Measurements from ENCODE around the gene TRPM8.

TRPM8 gene

GRCh38 chr2:234005126-234005525 lies 88.0 kb downstream of the TRPM8 start:
- H3K27ac ChIP-seq: no peak overlapping the region
- TF ChIP-seq CTCF (conservative IDR thresholded peaks at IDR 0.05): no peak

GRCh38 chr2:234006501-234006900 lies 89.3 kb downstream of the TRPM8 start:
- no peak for TF ChIP-seq CTCF (conservative IDR thresholded peaks at IDR 0.05)
- no peak overlapping the region for H3K27ac ChIP-seq

- H3K27ac ChIP-seq: peak overlapping the region; percentile 3; the same call in 1 of the 2 replicates
- no peak for TF ChIP-seq CTCF (conservative IDR thresholded peaks at IDR 0.05)
These were observed 97.3 kb downstream of the TRPM8 start for GRCh38 chr2:234014427-234014826.

GRCh38 chr2:234015861-234016260 lies 98.7 kb downstream of the TRPM8 start:
- no peak for TF ChIP-seq CTCF (conservative IDR thresholded peaks at IDR 0.05)
- no peak overlapping the region for H3K27ac ChIP-seq

GRCh38 chr2:234019896-234020295 lies 102.7 kb downstream of the TRPM8 start:
- TF ChIP-seq CTCF (conservative IDR thresholded peaks at IDR 0.05): no peak
- peak overlapping the region; percentile 92 for H3K27ac ChIP-seq

- peak overlapping the region; percentile 92 for H3K27ac ChIP-seq
- TF ChIP-seq CTCF (conservative IDR thresholded peaks at IDR 0.05): no peak
These were observed 103.2 kb downstream of the TRPM8 start for GRCh38 chr2:234020332-234020731.

- H3K27ac ChIP-seq: no peak overlapping the region
- no peak for TF ChIP-seq CTCF (conservative IDR thresholded peaks at IDR 0.05)
These were observed 105.3 kb downstream of the TRPM8 start for GRCh38 chr2:234022424-234022823.

- H3K27ac ChIP-seq: no peak overlapping the region
- TF ChIP-seq CTCF (conservative IDR thresholded peaks at IDR 0.05): no peak
These were observed 107.1 kb downstream of the TRPM8 start for GRCh38 chr2:234024304-234024703.
